Stimulated activated effector memory CD8-positive, alpha-beta T cell treated with anti-CD3 and anti-CD28 coated beads, Interleukin-12 subunit alpha, Interleukin-12 subunit beta, amount 100 ng/mL, for 72 hours (primary cell): ENCODE results near the gene CDHR5.
A peak's percentile ranks its signal among the peaks of the same experiment; 100 is the strongest.
"Not testable (repeated sequence)": the region's sequence is repeated elsewhere in the genome, so short reads cannot be mapped to it uniquely, and the experiment has no call there.

Experiments
- ATAC-seq: fragments of 150-1000 bp; cut with Tn5 transposase; 2 replicates; pipeline ENCODE4 v1.10.0; 2021
- DNase-seq, 2 donors: peaks; one replicate each; pipeline ENCODE4 v3.0.0; 2021 to 2022; ENCODE audit warnings: low spot score in 2 of 2
- H3K27ac Mint-ChIP-seq: one replicate; pipeline ENCODE4 v1.8.0; 2022; ENCODE audit warnings: mild to moderate bottlenecking, mixed read lengths
- H3K36me3 Mint-ChIP-seq: one replicate; pipeline ENCODE4 v1.8.0; 2022; ENCODE audit warnings: mild to moderate bottlenecking, mixed read lengths
- H3K4me1 Mint-ChIP-seq: one replicate; pipeline ENCODE4 v1.8.0; 2022; ENCODE audit warnings: mixed read lengths
- H3K4me3 Mint-ChIP-seq: one replicate; pipeline ENCODE4 v1.8.0; 2022; ENCODE audit warnings: mild to moderate bottlenecking, mixed read lengths
- H3K9me3 Mint-ChIP-seq: one replicate; pipeline ENCODE4 v1.8.0; 2022; ENCODE audit warnings: mixed read lengths

Gene CDHR5

DNA sequence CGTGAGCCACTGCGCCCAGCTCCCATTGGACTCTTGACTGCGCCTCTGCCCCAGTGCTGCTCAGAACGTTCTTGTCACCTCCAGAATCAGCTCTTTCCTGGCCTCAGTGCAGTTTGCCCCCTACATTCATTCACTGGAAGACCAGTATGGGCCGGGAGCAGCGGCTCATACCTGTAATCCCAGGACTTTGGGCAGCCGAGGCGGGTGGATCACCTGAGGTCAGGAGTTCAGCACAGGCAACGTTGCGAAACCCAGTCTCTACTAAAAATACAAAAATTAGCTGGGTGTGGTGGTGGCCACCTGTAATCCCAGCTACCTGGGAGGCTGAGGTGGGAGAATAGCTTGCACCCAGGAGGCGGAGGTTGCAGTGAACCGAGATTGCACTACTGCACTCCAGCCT, 29.7 kb upstream of the CDHR5 start:
- H3K4me1 Mint-ChIP-seq, ATAC-seq, DNase-seq, H3K27ac Mint-ChIP-seq, H3K4me3 Mint-ChIP-seq, H3K9me3 Mint-ChIP-seq: not testable (repeated sequence)
- H3K36me3 Mint-ChIP-seq = peaks cover 73% of the 10 kb centered on the region

- Mint-ChIP-seq H3K27ac (no peak overlapping the region), H3K36me3 (peaks cover 73% of the 10 kb centered on the region), H3K4me1 (no peaks in the 10 kb centered on the region), H3K4me3 (no peak overlapping the region), H3K9me3 (no peaks in the 10 kb centered on the region)
- DNase-seq = no peak
- ATAC-seq = peak; percentile 11
Measured at GRCh38 chr11:653837-654236, 29.1 kb upstream of the CDHR5 start.

- DNase-seq, ATAC-seq, H3K4me1 Mint-ChIP-seq, H3K4me3 Mint-ChIP-seq, H3K9me3 Mint-ChIP-seq: not testable (repeated sequence)
- Mint-ChIP-seq H3K36me3 (peaks cover 71% of the 10 kb centered on the region), H3K27ac (peak overlapping the region; percentile 14)
Measured at GRCh38 chr11:653136-653535, 28.4 kb upstream of the CDHR5 start.

DNA sequence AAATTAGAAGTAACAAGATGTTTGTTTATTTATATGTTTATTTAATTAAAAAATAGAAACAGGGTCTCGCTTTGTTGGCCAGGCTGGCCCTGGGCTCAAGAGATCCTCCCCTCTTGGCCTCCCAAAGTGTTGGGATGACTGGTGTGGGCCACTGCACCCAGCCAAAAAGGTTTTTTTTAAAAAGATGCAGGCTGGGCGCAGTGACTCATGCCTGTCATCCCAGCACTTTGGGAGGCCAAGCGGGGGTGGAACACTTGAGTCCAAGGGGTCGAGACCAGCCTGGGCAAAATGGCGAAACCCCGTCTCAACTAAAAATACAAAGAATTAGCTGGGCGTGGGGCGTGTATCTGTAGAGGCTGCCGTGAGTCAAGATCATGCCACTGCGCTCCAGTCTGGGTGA, 25.7 kb upstream of the CDHR5 start:
- ATAC-seq = no peak

DNA sequence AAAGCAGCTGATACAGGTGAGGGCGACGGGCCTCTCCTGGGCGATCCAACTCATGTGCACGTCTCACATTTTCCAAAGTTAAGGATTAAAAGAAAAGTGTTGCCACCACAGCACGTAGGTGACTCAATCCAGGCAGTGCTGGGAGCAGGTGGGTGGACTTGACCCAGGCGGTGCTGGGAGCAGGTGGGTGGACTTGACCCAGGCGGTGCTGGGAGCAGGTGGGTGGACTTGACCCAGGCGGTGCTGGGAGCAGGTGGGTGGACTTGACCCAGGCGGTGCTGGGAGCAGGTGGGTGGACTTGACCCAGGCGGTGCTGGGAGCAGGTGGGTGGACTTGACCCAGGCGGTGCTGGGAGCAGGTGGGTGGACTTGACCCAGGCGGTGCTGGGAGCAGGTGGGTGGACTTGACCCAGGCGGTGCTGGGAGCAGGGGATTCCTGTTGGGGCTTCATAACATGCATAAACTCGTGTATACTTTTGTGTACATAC, 23.0 kb upstream of the CDHR5 start:
- ATAC-seq, H3K9me3 Mint-ChIP-seq, H3K4me1 Mint-ChIP-seq, H3K27ac Mint-ChIP-seq, H3K4me3 Mint-ChIP-seq, DNase-seq: not testable (repeated sequence)
- H3K36me3 Mint-ChIP-seq = peaks cover 77% of the 10 kb centered on the region

More for the DNA sequence above, 25.7 kb upstream of the CDHR5 start:
- DNase-seq = no peak
- Mint-ChIP-seq H3K4me3 (no peak overlapping the region), H3K4me1 (no peaks in the 10 kb centered on the region), H3K36me3 (peaks cover 82% of the 10 kb centered on the region), H3K9me3 (no peaks in the 10 kb centered on the region), H3K27ac (no peak overlapping the region)

DNA sequence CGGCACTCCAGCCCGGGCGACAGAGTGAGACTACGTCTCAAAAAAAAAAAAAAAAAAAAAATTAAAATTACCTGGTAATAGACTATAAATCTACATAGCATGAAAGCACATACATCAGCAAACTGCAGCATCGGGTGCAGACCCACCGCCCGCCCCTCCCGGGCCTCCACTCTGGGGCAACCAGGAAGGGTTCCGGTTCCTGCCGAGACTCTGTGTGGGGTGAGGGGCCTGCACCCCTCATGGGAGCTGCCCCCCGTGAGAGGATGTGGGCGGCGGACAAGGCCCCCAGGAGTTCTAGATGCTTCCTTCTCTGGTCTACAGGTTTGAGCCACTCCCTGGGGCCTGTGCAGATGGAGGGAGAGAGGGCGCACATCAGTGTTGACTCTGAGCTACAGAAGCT, 21.5 kb upstream of the CDHR5 start:
- Mint-ChIP-seq H3K9me3 (no peaks in the 10 kb centered on the region), H3K36me3 (peaks cover 79% of the 10 kb centered on the region), H3K4me1 (peaks cover 6% of the 10 kb centered on the region), H3K4me3 (no peak overlapping the region), H3K27ac (no peak overlapping the region)
- DNase-seq = no peak
- ATAC-seq = no peak

- peaks cover 73% of the 10 kb centered on the region for H3K36me3 Mint-ChIP-seq
- H3K4me1 Mint-ChIP-seq = peaks cover 6% of the 10 kb centered on the region
- no peaks in the 10 kb centered on the region for H3K9me3 Mint-ChIP-seq
- H3K4me3 Mint-ChIP-seq = no peak overlapping the region
- no peak overlapping the region for H3K27ac Mint-ChIP-seq
- ATAC-seq = no peak
- DNase-seq = no peak
Measured at GRCh38 chr11:645536-645935, 20.8 kb upstream of the CDHR5 start.

DNA sequence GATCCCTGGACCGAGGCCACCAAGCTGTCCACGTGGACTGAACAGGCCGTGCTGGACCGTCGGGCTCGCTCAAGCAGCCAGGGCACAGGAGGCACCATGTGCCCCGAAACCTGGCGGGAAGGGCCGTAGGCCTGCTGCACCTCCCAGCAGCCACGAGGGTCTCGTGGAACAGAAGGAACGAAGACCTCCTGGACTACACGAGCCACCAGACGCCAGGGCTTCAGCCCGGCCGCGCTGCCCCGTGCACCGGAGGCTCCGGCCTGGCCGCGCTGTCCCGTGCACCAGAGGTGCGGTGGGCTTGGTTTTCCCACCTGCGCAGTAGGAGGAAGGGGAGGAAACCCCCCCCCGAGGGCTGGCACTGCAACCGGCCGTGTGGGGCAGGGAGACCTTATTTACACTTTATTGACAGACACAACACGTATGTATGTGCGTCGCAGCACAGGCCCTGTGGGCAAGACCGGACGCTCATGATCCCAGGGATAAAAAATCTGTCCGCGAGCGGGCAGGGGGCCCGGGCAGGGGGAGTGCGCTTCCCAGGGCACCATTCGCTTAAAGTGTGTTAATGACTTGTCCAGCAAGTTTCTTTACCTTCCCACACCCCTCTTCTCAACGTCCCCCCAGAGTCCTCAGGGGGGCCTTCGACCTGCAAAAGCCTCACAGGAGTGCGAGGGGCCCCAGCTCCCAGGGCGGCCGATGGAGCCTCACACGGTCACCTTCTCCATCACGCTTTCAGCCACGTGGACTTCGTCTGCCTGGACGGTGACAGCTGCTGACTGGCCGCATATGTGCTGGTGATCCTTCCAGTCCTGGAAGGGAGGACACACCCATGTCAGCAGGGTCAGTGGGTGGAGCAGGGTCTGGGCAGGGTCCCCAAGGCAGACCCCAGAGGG, 19.3 kb upstream of the CDHR5 start:
- no peaks in the 10 kb centered on the region for H3K9me3 Mint-ChIP-seq
- no peak for DNase-seq
- no peak for ATAC-seq
- H3K27ac Mint-ChIP-seq = no peak overlapping the region
- peaks cover 59% of the 10 kb centered on the region for H3K36me3 Mint-ChIP-seq
- H3K4me3 Mint-ChIP-seq = no peak overlapping the region
- peaks cover 6% of the 10 kb centered on the region for H3K4me1 Mint-ChIP-seq

GRCh38 chr11:643366-643765, 18.6 kb upstream of the CDHR5 start:
- DNase-seq = no peak
- no peak overlapping the region for H3K4me3 Mint-ChIP-seq
- no peaks in the 10 kb centered on the region for H3K9me3 Mint-ChIP-seq
- H3K27ac Mint-ChIP-seq = no peak overlapping the region
- H3K36me3 Mint-ChIP-seq = peaks cover 56% of the 10 kb centered on the region
- no peak for ATAC-seq
- peaks cover 6% of the 10 kb centered on the region for H3K4me1 Mint-ChIP-seq

DNA sequence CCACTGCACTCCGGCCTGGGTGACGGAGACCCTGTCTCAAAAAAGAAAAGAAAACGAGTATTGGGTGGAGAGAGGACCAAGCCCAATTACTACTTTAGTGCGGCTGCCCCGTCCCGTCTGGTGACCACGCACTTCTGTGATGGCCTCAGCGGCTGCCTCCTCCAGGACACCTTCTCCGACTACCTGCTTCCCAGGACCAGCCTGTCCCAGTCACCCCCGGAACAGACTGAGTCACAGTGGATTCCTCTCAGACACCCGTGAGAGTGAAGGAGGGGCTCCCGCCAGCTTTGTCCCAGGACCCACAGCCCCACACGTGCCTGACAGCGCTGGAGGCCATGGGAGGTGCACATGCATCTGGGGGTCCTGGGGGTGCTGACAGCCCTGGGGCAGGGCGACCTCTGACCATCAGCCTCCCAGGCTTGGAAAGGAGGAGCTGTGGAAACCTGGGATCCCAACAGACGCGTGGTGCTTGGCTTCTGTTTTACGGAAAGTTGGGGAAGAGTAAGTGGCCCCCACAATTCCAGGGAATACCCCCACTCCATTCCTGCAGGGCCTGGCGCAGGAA, 17.1 kb upstream of the CDHR5 start:
- no peak overlapping the region for H3K27ac Mint-ChIP-seq

GRCh38 chr11:640021-640706, 15.4 kb upstream of the CDHR5 start:
- Mint-ChIP-seq H3K4me3 (peak overlapping the region; percentile 34), H3K4me1 (peaks cover 13% of the 10 kb centered on the region), H3K27ac (no peak overlapping the region), H3K36me3 (peaks cover 39% of the 10 kb centered on the region), H3K9me3 (no peaks in the 10 kb centered on the region)
- DNase-seq = no peak
- ATAC-seq = no peak

More for the DNA sequence above, 17.1 kb upstream of the CDHR5 start:
- no peak for DNase-seq
- no peak for ATAC-seq
- H3K36me3 Mint-ChIP-seq = peaks cover 54% of the 10 kb centered on the region
- no peak overlapping the region for H3K4me3 Mint-ChIP-seq
- no peaks in the 10 kb centered on the region for H3K9me3 Mint-ChIP-seq
- H3K4me1 Mint-ChIP-seq = peaks cover 13% of the 10 kb centered on the region

GRCh38 chr11:639332-639955, 14.7 kb upstream of the CDHR5 start:
- H3K4me1 Mint-ChIP-seq = peaks cover 13% of the 10 kb centered on the region
- peaks cover 35% of the 10 kb centered on the region for H3K36me3 Mint-ChIP-seq
- H3K27ac Mint-ChIP-seq = no peak overlapping the region
- H3K9me3 Mint-ChIP-seq = no peaks in the 10 kb centered on the region
- DNase-seq (no peak), ATAC-seq (peak; percentile 19)
- H3K4me3 Mint-ChIP-seq = no peak overlapping the region

DNA sequence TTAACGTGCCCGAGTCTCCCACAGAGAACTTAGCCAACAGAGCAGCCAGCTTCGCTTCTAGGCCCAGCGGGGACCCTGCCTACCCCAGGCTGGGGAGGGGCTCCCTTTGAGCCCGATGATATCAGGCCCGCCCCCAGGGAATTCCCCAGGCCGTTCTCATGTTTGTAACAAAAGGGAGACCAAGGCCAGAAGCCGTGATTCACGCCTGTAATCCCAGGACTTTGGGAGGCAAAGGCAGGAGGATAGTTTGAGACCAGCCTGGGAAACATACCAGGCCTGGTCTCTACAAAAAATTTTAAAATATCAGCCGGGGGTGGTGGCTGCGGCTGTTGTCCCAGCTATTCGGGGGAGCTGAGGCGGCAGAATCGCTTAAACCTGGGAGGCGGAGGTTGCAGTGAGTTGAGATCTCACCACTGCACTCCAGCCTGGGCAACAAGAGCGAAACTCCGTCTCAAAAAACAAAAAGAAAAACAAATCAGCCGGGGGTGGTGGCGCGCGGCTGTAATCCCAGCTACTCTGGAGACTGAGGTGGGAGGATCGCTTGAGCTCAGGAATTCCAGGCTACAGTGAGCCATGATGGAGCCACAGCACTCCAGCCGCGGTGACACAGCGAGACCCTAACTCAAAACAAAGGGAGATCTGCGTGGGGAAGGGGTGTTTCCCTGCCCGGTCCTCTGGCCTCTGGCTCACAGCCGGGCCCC, 14.0 kb upstream of the CDHR5 start:
- ATAC-seq (no peak), DNase-seq (no peak)
- no peak overlapping the region for H3K27ac Mint-ChIP-seq
- H3K4me3 Mint-ChIP-seq = peak overlapping the region; percentile 11
- no peaks in the 10 kb centered on the region for H3K9me3 Mint-ChIP-seq
- peaks cover 13% of the 10 kb centered on the region for H3K4me1 Mint-ChIP-seq
- peaks cover 29% of the 10 kb centered on the region for H3K36me3 Mint-ChIP-seq

DNA sequence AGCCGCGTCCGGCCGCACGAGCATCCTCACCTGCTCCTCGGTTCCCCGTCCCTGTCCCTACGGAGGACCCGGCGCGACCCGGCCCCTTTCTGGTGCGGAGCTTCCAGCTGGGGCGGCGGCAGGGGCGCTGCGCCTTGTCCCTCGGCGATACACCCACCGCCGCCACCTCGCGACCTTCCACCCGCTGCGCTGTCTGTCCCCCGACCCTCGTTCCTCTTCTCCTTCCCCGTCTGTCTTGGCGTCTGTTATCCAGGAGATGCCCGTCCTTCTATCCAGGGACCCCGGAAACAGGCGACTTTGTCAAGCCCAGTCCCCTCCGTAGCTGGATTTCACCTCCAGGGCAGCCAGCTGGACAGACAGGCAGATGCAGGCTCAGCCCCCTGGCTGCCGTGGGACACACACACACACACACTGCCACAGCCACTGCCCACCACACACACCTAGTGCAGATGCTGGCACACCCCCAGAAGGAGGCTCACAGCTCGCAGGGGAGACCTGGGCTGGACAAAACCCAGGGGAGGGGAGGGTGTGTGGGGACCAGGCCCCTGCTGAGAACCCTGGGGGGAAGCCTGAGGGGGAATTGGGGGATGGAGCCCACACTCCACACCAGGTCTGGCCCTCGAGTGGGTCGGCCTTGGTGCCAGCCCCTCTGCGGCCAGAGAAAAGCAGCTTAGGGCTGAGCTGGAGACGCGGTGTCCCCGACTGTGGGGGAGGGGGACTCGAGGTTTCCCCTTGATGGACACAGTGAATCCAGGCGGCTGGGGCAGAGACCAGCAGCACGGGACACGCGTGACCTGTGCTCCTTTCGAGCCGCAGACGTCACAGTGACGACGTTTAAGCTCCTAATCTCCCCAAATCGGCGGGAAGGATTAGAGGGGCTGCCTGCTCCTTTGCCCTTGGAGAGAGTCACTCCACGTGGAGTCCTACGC, 13.1 kb upstream of the CDHR5 start:
- no peak overlapping the region for H3K27ac Mint-ChIP-seq
- no peaks in the 10 kb centered on the region for H3K9me3 Mint-ChIP-seq
- H3K4me3 Mint-ChIP-seq = peak overlapping the region; percentile 44
- peaks cover 13% of the 10 kb centered on the region for H3K4me1 Mint-ChIP-seq
- DNase-seq (no peak), ATAC-seq (no peak)
- H3K36me3 Mint-ChIP-seq = peaks cover 31% of the 10 kb centered on the region
